Mucosa of gallbladder (tissue), 1 donor: ENCODE measurements around the gene CACNA1C. TPM values are rescaled to one million over a fixed set of nuclear protein-coding genes. Genes with fewer than 3 reads are reported as not detected.
A peak's percentile ranks its signal among the peaks of the same experiment; 100 is the strongest.

Experiments
- DNase-seq: peaks from one replicate; pipeline ENCODE4 v3.0.0-alpha.2; 2020; ENCODE audit warnings: low spot score
- total RNA-seq: library from RNA; stranded (reverse); gene quantifications from one replicate; pipeline ENCODE4 v1.2.1, GENCODE V29; 2021
- donor health status: DM: no; HTN: no; CAD: no.

Gene CACNA1C
- total RNA-seq, 1 donor from 2014 or later, result 19.3 TPM

DNA sequence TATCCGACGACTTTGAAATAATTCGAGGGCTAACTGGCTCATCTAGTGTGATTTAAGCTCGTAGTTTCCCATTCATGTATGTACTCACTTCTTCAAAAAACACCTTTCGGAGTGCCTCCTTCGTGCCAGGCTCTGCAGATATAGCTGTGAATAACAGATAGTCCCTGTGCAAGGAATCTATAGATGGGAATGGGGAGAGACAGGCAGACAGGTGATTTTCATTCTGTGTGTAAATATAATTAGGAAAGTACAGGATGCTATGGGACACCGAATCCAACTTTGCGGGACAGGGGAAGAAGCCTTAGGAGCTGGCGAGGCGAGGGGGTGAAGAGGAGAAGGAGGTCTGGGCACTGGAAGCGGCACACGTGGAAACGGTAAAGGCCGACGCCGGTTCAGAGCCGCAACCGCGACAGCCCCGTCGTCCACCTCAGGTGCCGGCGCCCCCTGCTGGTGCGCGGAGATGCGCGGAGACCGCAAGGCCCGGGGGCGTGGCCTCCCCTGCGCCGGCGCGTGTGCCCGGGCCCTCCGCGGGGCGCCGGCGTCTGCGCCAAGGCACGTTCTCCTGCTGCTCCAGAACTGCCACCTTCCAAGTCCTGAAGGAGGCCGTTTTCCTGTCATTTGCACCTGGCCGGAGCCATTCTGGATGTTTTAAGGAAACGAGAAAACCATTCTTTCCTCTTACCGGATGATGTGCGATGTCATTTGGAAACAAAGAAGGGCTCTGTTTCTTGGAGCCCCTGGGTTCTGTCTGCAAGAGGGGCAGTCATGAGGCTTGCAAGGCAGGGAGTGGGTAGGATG is 18.0 kb upstream of the CACNA1C start:
- peak; percentile 87 for DNase-seq

DNA sequence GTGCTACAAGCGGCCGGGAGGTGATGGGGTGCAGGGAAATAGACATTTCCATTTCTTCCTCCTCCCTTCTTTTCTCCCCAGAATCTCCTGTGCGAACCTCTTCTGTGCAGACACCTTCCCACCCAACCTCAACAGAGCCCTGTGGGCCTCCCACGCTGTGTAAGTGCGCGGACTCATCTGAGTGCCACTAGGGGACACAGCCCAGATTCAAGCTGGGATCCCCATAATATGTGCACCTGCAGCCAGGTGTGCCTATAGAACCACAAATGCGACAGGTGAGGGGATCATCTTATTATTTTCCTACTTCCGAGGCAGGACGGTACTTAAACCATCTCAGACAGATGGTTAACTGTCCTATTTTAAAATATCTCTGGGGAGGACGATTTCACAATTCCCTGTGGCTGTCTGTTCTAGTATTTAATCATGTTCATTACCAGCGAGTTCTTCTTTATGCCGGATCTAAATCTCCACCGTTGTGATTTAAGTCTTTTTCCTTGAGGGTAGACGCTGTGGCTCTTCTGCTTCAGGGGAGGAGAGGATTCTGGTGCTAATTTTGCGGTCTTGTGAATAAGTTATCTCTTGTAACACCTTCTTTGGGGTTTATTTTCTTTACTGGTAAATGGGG is 17.2 kb upstream of the CACNA1C start:
- DNase-seq, result no peak

DNA sequence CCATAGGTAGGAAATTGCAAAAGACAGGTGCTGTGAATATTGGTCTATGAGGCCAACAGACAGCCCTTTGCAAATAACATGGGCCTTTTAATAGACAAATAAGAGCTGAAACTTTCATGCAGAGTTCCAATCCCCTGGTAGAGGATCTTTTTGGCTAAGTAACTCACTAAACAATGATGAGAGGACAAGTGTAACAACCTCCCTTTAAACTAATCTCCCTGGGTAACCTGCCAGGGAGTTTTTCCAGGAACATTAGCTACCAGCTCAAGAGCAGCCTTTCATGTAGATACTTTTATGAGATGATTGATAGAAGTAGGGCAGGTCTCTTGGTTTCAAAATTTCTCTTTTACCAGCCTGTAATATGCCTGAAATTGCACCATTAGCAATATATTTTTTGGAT is 13.8 kb upstream of the CACNA1C start:
- no peak for DNase-seq

DNA sequence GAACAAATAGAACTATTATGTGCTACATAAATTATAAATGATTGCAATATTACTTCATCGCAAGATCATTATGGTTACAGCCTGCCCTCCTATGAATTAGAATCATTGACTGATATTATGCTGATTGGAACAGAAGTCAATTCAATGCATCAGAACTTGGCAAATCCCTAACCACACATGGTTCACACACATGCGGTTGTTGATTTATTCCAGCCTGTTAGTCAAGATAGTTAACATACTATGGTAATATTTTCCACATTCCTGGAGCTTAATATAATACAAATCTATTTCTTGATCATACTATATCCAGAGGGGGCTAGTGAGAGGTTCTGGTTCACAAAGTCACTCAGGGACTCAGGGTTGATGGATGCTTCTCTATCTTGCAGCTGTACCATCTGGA is 9.7 kb upstream of the CACNA1C start:
- no peak for DNase-seq

DNA sequence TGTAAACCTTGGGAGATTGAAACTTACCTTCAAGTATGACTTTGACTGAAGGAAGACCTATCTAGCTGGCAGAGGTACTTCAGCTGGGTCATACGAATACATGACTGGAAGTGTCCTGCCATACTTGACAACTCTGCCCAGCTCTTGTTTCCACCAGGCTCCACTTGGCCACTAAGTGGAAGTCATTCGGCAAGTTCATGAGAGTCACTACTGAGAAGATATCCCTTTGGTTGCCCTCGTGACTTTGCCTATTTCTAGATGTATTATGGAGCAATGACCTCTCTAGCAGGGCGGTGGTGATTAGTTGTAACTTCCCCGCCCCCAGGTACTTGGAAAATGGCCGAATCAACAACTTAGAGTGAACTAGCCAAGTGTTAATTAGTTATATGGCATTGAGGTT is 8.6 kb upstream of the CACNA1C start:
- DNase-seq, result no peak

DNA sequence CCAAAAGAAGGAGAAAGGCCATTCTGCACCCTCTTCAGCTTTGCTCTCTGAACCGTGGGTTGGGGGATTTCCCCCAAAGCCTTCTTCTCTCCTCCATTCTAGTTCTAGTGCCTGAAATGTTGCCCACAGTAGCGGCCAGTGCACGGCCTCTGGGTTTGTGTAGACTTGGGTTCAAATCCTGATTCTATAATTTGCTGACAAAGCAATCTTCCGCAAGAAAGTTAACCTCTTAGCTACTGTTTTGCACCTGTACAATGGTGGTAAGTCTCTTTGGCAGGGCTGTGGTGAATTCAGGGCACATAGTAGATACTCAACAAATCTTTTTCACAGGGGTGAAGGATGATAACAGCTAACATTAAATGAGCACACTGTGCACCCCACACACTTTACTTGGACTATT is 5.8 kb upstream of the CACNA1C start:
- no peak for DNase-seq

DNA sequence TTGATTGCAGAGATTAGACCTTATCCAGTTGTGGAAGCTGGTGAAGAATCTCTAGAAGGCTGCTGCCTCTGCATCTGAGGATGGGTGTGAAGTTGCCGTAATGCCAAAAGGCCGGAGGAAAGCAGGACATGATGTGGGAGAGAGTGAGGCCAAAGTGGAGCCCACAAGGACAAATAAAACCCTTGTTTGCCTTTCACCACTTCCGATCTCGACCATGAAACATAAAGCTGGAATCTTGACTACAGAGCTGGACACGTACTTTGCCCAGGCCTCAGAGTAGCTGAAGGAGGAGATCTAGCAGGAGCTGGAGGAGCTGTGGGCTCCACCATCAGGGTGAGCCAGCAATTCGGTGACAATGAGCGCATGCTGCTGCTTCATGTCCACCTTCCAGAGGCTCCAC is 5.0 kb upstream of the CACNA1C start:
- DNase-seq, result no peak

DNA sequence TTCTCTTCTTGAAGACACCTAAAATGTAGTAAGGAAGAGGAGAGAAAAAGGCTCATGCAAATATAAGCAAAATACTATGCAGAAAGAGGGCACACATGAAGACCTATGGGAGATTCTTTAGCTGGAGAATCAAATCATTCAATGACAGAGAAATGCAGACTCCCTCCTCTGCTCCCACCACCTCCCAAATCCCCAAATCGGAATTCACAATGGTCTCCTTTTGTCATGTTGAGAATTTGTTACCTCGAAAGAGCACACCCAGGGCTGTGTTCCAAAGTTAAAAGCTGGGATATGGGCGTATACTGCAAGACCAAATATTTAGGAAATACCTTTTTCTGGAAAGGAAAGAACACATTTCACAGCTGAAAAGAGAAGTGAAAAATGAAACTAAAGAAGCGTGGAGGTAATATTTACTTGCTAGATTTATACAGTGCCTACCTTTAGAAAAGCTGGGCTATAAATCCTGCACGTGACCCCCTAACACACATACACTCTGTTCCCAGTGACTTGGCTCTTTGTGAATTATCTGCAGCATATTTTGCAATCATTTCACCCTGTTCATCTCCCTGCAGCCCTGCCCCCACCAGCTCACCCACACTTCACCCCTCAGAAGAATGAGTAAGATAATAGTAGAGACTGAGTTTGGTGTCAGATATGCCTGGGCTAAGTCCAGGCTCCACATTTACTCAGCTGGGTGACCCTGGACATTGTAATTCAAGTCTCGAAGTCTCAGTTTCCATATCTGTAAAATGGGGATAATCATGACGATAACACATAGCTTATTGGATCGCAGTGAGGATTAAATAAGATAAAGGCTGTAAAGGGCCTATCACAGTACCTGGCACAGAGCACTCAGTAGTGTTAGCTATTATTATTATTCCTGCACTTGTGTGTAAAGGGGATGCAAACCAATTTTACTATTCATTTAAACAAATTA is 2.9 kb upstream of the CACNA1C start:
- DNase-seq, result no peak

DNA sequence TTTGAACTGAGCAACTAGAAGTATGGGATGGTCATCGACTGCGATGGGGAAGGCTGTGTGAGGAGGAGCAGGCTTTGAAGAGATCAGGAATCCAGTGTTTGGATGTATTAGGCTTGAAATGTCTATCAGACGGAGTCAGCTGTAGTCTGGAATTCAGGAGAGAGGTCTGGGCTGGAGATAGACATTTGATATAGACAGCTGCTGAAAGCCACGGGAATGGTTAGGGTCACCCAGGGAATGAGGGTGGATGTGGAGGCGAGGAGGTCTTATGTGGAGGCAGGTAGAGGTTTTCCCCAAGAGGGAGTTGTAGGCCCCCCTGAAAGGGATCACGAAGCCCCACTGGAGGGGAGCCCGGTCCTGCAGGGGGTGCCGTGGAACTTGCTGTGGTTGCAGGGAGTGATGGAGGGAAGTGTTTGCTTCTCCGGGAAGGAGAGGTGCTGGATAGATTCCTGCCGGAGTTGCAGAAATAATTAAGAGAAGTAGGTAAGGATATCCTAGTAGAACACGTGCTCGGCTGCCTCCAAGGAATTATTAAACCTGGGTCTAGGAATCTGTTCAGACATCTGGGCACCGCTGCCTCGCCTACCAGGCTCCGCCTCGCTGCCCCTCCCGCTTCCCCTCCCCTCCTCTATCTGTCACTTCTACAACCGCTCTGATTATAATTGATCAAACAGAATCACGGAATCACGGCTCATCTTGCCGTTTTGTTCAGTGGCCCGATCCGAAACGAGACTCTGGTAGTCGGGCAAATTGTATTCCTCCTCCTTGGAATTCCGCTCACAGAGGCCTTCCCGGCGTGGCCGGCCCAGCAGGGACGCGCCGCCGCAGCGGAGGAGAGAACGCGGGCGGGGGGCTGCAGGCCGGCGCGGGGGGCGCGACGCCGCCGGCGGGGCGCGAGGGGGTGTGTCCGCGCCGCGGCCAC is 826 bp upstream of the CACNA1C start:
- no peak for DNase-seq

DNA sequence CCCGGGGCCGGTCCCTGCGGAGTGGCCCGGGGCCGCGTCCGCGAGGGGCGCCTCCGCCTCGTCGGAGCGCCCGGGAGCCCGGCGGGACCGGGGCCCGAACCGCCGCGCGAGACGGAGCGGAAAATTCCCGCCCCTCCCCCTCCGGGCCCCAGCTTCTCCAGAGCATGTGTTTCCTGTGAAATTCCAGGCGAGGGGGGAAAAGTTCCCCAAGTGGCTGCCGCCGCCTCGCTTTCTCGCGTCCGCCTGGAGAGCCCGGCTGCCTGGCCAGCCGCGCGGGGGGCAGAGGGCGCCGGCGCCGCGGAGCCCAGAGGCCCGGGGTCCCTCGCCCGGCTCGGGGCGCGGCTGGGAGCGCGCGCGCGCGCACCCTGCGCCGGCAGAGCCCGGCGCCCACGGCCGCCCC is 904 bp downstream of the CACNA1C start:
- no peak for DNase-seq

DNA sequence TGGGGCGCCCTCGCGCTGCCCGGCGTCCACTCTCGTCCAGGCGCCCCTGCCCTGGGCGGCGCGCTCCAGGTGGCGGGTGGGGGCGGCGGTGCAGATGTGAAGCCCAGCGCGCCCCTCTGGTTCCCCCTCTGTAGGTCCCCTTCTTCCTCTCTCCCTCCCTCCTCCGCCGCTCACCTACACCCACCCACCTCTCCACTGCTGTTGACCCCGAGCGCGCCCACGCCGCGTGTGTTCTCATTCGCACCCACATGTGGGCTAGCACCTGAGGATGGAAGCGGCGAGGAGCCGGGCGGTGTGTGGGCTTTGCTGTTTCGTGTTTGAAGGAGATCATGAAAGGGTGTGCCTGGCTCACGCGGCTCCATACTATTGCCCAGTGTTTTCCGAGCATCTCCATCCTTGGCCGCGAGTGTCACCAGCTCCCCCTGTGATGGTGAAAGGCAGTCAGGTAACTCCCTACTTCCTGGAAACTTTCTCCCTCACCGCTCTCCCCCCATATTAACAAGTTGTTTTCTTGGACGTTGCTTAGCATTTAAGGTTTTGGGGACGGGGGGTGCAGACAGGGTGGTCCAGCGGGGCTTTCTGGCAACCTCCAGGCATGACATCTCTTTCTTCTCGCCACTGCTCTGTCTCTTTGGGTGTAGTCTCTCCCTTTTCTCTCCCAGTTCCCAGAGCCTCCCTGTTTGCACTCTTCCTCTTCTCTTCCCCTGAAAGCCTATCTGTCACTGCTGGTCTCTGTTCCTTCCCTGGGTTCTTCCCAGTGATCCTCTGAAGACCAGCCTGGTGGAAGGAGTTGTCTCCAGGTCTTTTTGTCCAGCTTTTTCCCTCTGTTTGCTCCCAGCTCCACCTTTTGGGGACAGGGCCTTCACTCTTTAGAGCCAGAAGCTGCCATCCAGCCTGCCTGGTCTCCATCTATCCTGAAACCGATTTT is 1.6 kb downstream of the CACNA1C start:
- DNase-seq, result no peak

DNA sequence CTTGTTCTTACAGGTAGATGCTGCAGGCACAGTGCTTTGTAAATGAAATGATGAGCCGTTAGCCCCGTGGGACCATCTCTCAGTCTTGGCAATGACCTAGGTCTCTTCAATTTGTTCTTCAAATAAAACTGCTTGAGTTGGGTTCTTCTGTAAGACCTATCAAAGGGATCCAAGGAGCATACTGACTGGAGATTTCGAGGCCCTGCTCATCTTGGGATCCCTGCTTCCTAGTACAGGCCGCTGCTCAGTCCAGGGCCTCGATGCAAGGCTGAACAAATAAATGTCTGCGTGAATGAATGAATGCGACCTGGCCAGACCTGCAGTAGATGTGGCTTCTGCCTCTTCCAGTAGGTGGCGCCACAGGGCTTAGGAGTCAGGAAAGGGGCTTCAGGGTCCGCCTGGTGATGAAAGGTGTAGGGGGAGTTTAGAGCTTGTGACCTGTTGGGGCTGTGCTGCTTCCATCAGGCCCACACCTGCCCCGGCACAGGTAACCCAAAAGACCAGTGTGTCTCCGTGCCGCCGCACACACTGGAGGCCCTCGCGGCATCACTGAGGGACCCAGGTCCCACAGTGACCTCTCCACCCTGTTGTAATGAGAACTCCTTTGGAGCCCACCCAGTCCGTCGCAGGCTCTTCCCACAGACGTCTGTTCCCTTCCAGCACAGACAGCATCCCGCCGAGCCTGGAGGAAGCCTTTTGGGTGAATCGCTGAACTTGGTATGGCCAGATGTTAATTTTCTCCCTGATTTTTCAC is 4.4 kb downstream of the CACNA1C start:
- peak; percentile 37 for DNase-seq

DNA sequence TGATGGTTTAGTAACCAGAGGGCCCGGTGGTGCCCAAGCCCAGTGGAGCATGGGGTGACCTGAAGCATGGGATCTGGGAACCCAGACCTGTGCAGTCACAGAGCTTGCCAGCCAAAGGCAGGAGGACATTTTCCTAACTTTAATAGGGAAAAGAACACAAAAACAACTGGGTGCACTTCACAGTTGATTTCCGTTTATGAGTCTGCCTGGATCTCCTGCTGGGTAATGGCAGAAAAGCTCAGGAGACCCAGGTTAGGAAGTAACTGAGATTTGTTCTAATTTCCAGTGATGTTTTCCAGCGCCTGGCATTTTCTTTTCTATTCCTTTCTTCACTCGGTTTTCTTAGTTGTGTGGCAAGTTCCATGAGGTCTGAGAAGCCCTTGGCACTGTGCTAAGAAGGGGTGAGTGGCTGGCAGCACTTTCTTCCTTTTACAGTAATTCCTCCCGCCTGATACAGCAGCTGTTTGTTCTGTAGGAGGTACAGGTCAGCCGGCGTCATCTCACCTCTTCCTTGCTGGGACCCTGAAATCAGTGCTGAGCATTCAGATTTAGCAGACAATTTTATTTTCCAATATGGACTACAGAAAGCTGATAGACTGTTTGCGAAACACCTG is 5.1 kb downstream of the CACNA1C start:
- DNase-seq, result no peak

DNA sequence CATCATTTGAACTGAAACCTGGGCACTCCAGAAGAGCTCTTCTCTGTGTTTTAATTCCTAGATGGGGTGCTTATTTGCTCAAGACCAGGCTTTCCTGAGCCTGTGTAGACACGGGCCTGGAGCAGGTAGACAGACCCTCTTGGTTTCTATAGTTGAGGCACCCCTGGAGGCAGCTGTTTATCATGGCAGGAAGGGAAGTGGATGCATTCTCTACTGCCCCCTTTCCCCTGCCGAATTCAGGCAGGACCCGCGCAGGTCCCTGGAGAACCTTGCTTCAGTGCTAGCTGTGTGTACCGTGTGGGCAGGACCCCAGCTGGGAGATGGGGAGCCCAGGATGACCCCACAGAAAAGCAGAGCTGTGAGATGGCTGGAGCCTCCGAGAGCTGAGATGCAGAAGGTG is 6.0 kb downstream of the CACNA1C start:
- DNase-seq, result no peak

DNA sequence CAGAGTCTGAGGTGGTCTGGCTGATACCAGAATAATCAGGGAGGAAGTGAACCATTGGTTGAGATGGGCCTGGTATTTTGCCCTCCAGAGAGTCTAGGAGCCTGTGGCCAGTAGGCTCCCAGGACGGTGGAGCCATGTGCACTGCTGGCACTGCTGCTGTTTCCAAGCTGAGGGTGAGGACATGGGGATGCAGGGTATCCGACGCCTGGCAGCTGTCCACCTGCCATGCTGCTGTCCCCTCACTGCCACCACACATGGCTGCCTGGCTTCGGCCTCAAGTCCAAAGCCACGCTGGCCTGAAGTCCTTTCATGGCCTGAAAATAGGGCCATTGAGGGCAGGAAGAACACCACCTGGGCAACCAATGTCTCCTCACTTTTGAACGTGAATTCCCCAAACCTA is 8.6 kb downstream of the CACNA1C start:
- no peak for DNase-seq

DNA sequence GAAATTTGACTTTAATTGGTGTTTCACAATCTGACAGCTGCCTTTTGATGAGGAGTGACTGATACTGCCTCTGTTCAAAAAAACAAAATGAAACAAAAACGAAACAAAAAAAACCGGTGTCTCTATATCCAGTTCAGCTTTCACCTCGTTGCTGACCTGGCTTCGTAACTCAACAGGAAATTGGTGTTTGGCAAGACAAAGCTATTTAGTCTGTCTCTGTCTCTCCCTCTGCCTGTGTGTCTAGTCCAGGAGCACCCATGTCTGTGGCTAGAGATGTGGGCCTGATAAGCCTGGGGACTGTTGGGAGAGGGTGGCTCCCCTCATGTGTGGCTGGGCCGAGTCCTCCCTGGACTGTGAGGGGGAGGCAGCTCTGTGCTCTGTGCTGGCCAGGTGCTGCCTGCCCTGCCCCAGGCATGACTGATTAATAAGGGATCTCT is 11.3 kb downstream of the CACNA1C start:
- no peak for DNase-seq

DNA sequence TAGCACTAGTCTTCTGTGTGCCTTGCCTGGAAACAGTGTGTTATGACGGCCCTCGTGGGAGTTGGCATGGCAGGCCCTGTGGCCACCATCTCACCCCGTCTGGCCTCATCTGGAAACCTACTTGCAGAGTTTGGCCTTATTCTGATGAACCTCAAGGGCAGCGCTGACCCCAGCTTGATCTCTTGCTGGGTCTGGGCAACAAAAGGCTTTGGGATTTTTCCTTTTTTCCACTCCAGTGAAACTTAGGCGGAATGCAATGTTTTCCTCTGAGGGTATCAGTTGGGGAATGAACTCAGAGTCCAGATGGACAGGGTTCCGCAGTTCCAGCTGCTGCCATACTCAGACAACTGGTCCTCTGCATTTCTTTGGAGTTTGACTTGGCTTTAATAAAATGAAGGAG is 15.9 kb downstream of the CACNA1C start:
- no peak for DNase-seq

DNA sequence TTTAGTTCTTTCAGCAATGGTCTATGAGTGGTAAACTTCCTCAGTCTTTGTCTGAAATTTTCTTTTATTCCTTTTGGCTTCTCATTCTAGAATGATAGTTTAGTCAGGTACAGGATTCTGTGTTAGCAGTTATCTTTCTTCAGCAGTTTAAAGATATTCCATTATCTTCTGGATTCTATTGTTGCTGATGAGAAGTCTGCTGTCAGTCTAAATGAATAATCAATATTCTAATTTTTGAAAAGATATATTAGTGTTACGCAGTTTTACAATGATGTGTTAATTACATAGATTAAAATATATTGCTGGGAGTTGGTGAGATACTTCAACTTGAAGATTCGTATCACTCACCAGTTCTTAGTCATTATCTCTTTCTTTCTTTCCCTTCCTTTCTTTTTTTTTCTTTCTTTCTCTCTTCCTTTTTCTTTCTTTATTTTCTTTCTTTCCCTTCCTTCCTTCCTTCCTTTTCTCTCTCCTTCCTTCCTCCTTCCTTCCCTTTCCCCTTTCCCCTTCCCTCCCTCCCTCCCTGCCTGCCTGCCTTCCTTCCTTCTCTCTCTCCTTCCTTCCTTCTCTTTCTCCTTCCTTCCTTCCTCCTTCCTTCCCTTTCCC is 17.8 kb downstream of the CACNA1C start:
- DNase-seq, result no peak

DNA sequence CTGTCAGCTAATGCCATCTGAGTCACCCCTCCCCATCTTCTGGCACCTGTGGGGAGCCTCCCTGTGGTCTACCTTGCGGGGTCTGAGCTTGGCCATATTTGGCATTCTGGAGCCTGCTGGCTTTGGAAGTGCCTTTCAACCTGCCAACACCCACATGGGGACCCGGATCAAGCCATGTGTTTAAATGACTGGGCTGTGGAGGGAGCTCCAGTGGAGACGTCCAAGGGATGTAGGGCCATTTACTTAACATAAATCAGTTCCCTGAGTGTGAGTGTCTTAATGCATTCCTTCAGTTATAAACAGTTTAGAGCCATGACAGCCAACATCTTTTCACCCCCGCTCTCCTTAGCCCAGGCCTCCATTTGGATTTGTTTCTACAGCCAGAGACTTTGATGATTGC is 22.0 kb downstream of the CACNA1C start:
- no peak for DNase-seq
